COLO668 (cell line): ENCODE measurements around the gene IL15RA.

ENCODE experiments used
- DNase-seq: peaks from one replicate; lab custom pipeline; 2025; ENCODE audit not compliant: unreplicated experiment; lab: John Stamatoyannopoulos, UW

Gene IL15RA

GRCh38 chr10:5977471-5978229, at the start of gene IL15RA:
Gene IL15RA, minus strand, starts transcription at chr10:5977543. Its CDS starts 51 bp downstream, at chr10:5977492.
- peak; percentile 75 for DNase-seq

GRCh38 chr10:6025683-6026255, 48.4 kb upstream of the IL15RA start:
- DNase-seq = no peak

GRCh38 chr10:6024334-6024682, 47.0 kb upstream of the IL15RA start:
- DNase-seq = no peak

- DNase-seq = no peak
Measured at GRCh38 chr10:6023661-6024333, 46.5 kb upstream of the IL15RA start.

GRCh38 chr10:6022660-6023059, 45.3 kb upstream of the IL15RA start:
- DNase-seq = no peak

GRCh38 chr10:6020826-6021225, 43.5 kb upstream of the IL15RA start:
- no peak for DNase-seq

- no peak for DNase-seq
Measured at GRCh38 chr10:6019796-6020195, 42.5 kb upstream of the IL15RA start.

GRCh38 chr10:6019010-6019782, 41.9 kb upstream of the IL15RA start:
- no peak for DNase-seq

- DNase-seq = no peak
Measured at GRCh38 chr10:6018422-6018821, 41.1 kb upstream of the IL15RA start.

- DNase-seq = no peak
Measured at GRCh38 chr10:6017781-6018354, 40.5 kb upstream of the IL15RA start.

GRCh38 chr10:6014241-6014761, 37.0 kb upstream of the IL15RA start:
- DNase-seq = peak; percentile 16

GRCh38 chr10:6013413-6014192, 36.3 kb upstream of the IL15RA start:
- no peak for DNase-seq

GRCh38 chr10:6012121-6012905, 35.0 kb upstream of the IL15RA start:
- no peak for DNase-seq

GRCh38 chr10:6011558-6011957, 34.2 kb upstream of the IL15RA start:
- no peak for DNase-seq

GRCh38 chr10:6010569-6010968, 33.2 kb upstream of the IL15RA start:
- DNase-seq = no peak

GRCh38 chr10:6009961-6010360, 32.6 kb upstream of the IL15RA start:
- DNase-seq = no peak

GRCh38 chr10:6009150-6009549, 31.8 kb upstream of the IL15RA start:
- no peak for DNase-seq

- DNase-seq = no peak
Measured at GRCh38 chr10:6008497-6009142, 31.3 kb upstream of the IL15RA start.

- no peak for DNase-seq
Measured at GRCh38 chr10:6006991-6007390, 29.6 kb upstream of the IL15RA start.
